Gastroesophageal sphincter (tissue), 3 donors: ENCODE data around the gene LRCH2.

Source experiments
- CTCF ChIP-seq, 4 experiments: fragments of 200-600 bp in 2 of 4; fragments of 450-650 bp in 2 of 4; sonication (generic) in 1 of 4; IDR thresholded peaks; one replicate each; pipeline ENCODE4 v1.5.1; 2017 to 2019; ENCODE audit warnings: antibody characterized with exemption in 4 of 4, mild to moderate bottlenecking in 2 of 4, moderate library complexity in 2 of 4
- EP300 ChIP-seq: sonication (generic); formaldehyde crosslinking; IDR thresholded peaks from one replicate; pipeline ENCODE4 v1.6.1; 2017; ENCODE audit warnings: antibody characterized with exemption, mild to moderate bottlenecking
- POLR2A ChIP-seq, 2 donors: fragments of 450-650 bp; IDR thresholded peaks; one replicate each; pipeline ENCODE4 v1.6.1; 2017; ENCODE audit warnings: antibody characterized with exemption in 2 of 2, mild to moderate bottlenecking in 2 of 2, moderate library complexity in 1 of 2

DNA sequence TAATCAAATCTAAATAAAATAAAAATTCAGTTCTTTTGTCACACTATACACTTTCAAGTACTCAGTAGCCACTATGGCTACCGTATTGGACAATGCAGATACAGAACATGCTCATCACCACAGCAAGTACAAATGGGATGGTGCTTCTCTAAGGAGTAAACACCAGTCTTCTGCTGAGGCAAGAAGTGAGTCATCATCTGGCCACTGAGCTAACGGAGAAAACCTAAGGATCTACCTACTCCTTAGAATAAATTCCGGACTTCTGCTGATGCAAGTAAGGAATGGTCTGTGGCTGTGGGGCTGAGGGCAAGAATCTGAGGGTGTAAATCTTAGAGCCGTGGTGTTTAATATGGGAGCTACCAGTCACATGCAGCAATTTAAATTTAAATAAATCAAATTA lies 56.0 kb downstream of the LRCH2 start:
- TF ChIP-seq CTCF (IDR thresholded peaks at IDR 0.05), result no peak
- TF ChIP-seq EP300, result no peak
- TF ChIP-seq POLR2A (IDR thresholded peaks at IDR 0.05), result no peak
